Uterus (tissue), 4 donors: ENCODE measurements around the gene TMEM200B. TPM values are rescaled to one million over a fixed set of nuclear protein-coding genes. Genes with fewer than 3 reads are reported as not detected.
"Not testable (repeated sequence)": the region's sequence is repeated elsewhere in the genome, so short reads cannot be mapped to it uniquely, and the experiment has no call there.

Experiments
- DNase-seq, 2 donors: peaks; one replicate each; pipeline ENCODE4 v3.0.0-alpha.2; 2019 to 2020
- H3K27ac ChIP-seq, 2 donors: fragments of 200-600 bp; sonication (generic); 1 replicate in 1 of 2; 2 replicates in 1 of 2; pipeline ENCODE4 v1.5.1; 2016 to 2018
- H3K27me3 ChIP-seq, 2 donors: fragments of 200-600 bp; sonication (generic); one replicate each; pipeline ENCODE4 v1.5.1; 2018 to 2019; ENCODE audit warnings: control low read depth in 1 of 2
- H3K36me3 ChIP-seq, 2 donors: fragments of 200-600 bp; sonication (generic); one replicate each; pipeline ENCODE4 v1.5.1; 2019; ENCODE audit warnings: control low read depth in 1 of 2
- H3K4me1 ChIP-seq, 2 donors: fragments of 200-600 bp; sonication (generic); one replicate each; pipeline ENCODE4 v1.5.1; 2018 to 2019; ENCODE audit warnings: control low read depth in 1 of 2
- H3K4me3 ChIP-seq, 2 donors: fragments of 200-600 bp; sonication (generic); 1 replicate in 1 of 2; 2 replicates in 1 of 2; pipeline ENCODE4 v1.5.1; 2018 to 2019; ENCODE audit warnings: mild to moderate bottlenecking in 1 of 2
- H3K9me3 ChIP-seq, 2 donors: fragments of 200-600 bp; sonication (generic); one replicate each; pipeline ENCODE4 v1.5.1; 2019; ENCODE audit warnings: control low read depth in 1 of 2
- CTCF ChIP-seq, 4 experiments: fragments of 200-600 bp in 2 of 4; fragments of 450-650 bp in 2 of 4; sonication (generic) in 2 of 4; IDR thresholded peaks; one replicate each; pipeline ENCODE4 v1.5.1; 2016 to 2019; ENCODE audit warnings: antibody characterized with exemption in 4 of 4, mild to moderate bottlenecking in 2 of 4, moderate library complexity in 1 of 4
- POLR2A ChIP-seq, 2 donors: fragments of 450-650 bp; IDR thresholded peaks; one replicate each; pipeline ENCODE4 v1.6.1; 2016; ENCODE audit warnings: antibody characterized with exemption in 2 of 2, mild to moderate bottlenecking in 1 of 2, moderate library complexity in 1 of 2
- intact Hi-C: fragments of 100-400 bp; cut with DNase I; formaldehyde crosslinking; loops from one replicate; pipeline ENCODE4 v1.15.1; 2023; ENCODE audit warnings: low total_unique reads
- total RNA-seq, 4 donors: library from RNA; depleted of rRNA in 3 of 4; stranded (reverse); fragments of >200 nt in 3 of 4; gene quantifications; one replicate each; pipeline versions ENCODE4 v1.1.0 to v1.2.4, GENCODE V29; 2014 to 2023
- donor health status: DM: yes; HTN: yes; CAD: no.

The TMEM200B gene
- total RNA-seq, 4 donors from 2014 or later, result 31.3 to 67.5 (median 41.9) TPM

- Histone ChIP-seq H3K4me3 (no peak overlapping the region), H3K27me3 (no peaks in the 10 kb centered on the region), H3K27ac (no peak overlapping the region), H3K36me3 (no peaks in the 10 kb centered on the region), H3K9me3 (no peaks in the 10 kb centered on the region), H3K4me1 (no peaks in the 10 kb centered on the region)
- DNase-seq, result no peak
- TF ChIP-seq CTCF (IDR thresholded peaks at IDR 0.05) (no peak), POLR2A (IDR thresholded peaks at IDR 0.05) (no peak)
- intact Hi-C loops, result no loop called here
Measured at GRCh38 chr1:29113413-29114117, 10.1 kb downstream of the TMEM200B start.

DNA sequence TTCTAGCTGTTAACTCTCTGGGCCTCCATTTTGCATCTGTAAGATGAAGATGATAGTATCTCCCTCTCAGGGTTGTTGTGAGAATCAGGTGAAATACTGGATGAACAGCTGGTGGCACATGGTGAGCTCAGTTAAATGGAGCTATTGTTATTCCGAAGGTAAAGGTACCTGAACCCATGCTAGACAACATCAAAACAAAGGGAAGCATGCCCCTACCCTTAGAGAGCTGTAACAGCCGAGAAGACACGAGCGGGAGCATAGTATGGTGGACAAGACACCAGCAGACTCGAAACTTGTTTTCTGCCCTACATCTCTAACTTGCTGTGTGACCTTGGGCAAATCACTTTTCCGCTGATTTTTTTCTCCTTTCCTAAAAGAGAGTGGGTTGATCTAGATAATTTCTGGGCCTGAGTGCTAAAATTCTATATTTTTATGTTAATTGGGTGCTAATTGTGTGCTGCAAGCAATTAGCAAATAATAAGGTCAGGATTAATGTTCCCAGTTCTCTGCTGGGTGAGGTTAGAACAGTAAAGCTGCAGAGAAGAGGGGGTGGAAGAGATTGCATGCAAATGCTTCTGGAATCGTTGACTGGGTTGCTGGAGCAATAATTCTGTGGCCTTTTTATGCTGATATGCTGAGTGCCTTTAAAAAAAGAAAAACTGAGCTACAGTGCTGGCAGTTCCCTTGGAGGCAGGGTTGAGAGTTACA lies 10.8 kb downstream of the TMEM200B start:
- H3K9me3 ChIP-seq, result no peaks in the 10 kb centered on the region
- intact Hi-C loops, result no loop called here
- H3K36me3 ChIP-seq, result no peaks in the 10 kb centered on the region
- H3K27me3 ChIP-seq, result no peaks in the 10 kb centered on the region
- H3K27ac ChIP-seq, result no peak overlapping the region
- no peaks in the 10 kb centered on the region for H3K4me1 ChIP-seq
- no peak for DNase-seq
- H3K4me3 ChIP-seq, result no peak overlapping the region
- TF ChIP-seq CTCF (IDR thresholded peaks at IDR 0.05) (no peak), POLR2A (IDR thresholded peaks at IDR 0.05) (no peak)

- intact Hi-C loops, H3K4me3 ChIP-seq: not testable (repeated sequence)
Measured at GRCh38 chr1:29108041-29108440, 15.7 kb downstream of the TMEM200B start.

GRCh38 chr1:29105822-29106221 lies 17.9 kb downstream of the TMEM200B start:
- no peaks in the 10 kb centered on the region for H3K9me3 ChIP-seq
- no peak overlapping the region for H3K4me3 ChIP-seq
- intact Hi-C loops, result no loop called here
- no peaks in the 10 kb centered on the region for H3K27me3 ChIP-seq
- H3K36me3 ChIP-seq, result no peaks in the 10 kb centered on the region
- no peak overlapping the region for H3K27ac ChIP-seq
- no peaks in the 10 kb centered on the region for H3K4me1 ChIP-seq
- DNase-seq, result no peak
- TF ChIP-seq CTCF (IDR thresholded peaks at IDR 0.05) (no peak), POLR2A (IDR thresholded peaks at IDR 0.05) (no peak)

More at GRCh38 chr1:29108041-29108440, 15.7 kb downstream of the TMEM200B start:
- H3K4me1 ChIP-seq, H3K36me3 ChIP-seq, DNase-seq, H3K9me3 ChIP-seq, H3K27ac ChIP-seq, H3K27me3 ChIP-seq: not testable (repeated sequence)

DNA sequence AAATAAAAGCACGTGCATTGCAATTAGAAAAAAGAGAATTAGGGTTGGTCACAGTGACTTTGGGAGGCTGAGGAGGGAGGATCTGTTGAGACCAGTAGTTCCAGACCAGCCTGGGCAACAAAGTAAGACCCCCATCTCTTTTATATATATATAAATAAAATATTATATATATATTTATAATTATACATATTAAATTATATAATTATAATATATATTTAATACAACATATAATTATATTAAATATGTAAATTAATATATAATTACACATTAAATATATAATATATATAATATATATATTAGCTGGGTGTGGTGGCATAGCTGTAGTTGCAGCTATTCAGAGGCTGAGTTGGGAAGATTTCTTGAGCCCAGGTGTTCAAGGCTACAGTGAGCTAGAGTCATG lies 23.2 kb downstream of the TMEM200B start:
- H3K9me3 ChIP-seq, result no peaks in the 10 kb centered on the region
- H3K27me3 ChIP-seq, result no peaks in the 10 kb centered on the region
- H3K4me1 ChIP-seq, result no peaks in the 10 kb centered on the region
- no peak for TF ChIP-seq POLR2A (IDR thresholded peaks at IDR 0.05)
- TF ChIP-seq CTCF (IDR thresholded peaks at IDR 0.05), result no peak
- no peak for DNase-seq
- intact Hi-C loops, result no loop called here
- H3K36me3 ChIP-seq, result no peaks in the 10 kb centered on the region
- no peak overlapping the region for H3K4me3 ChIP-seq
- H3K27ac ChIP-seq, result no peak overlapping the region
